K562 (cell line): ENCODE data around the gene DHRS3. TPM values are rescaled to one million over a fixed set of nuclear protein-coding genes. Genes with fewer than 3 reads are reported as not detected.

Source experiments
- ATF7 ChIP-seq: fragments of 450-650 bp; IDR thresholded peaks from 2 replicates; pipeline ENCODE4 v1.7.1; 2014; ENCODE audit warnings: mild to moderate bottlenecking, moderate library complexity
- BACH1 ChIP-seq: fragments of 200-800 bp; sonication (Bioruptor generic); IDR thresholded peaks from 2 replicates; pipeline ENCODE4 v1.6.1; 2016; ENCODE audit warnings: missing genetic modification characterization, missing compliant biosample characterization
- CHD1 ChIP-seq: fragments of 200-600 bp; sonication (generic); IDR thresholded peaks from one replicate; pipeline ENCODE4 v1.6.1; 2012; ENCODE audit warnings: mild to moderate bottlenecking, moderate library complexity, low read length, inconsistent platforms
- E2F6 ChIP-seq, 2 experiments: IDR thresholded peaks; 2 replicates each; pipeline ENCODE4 v1.6.1; 2011; ENCODE audit warnings: borderline replicate concordance in 1 of 2, control low read depth in 1 of 2, low read depth in 1 of 2, low read length in 1 of 2, mild to moderate bottlenecking in 1 of 2, mixed read lengths in 1 of 2, moderate library complexity in 1 of 2; ENCODE audit not compliant: insufficient read depth in 1 of 2, insufficient read length in 1 of 2, poor library complexity in 1 of 2, severe bottlenecking in 1 of 2; ENCODE audit errors: extremely low read depth in 1 of 2
- FOXJ2 ChIP-seq: fragments of 200-800 bp; sonication (Bioruptor generic); IDR thresholded peaks from 2 replicates; pipeline ENCODE4 v1.6.1; 2016; ENCODE audit warnings: missing genetic modification characterization, missing compliant biosample characterization
- HCFC1 ChIP-seq: IDR thresholded peaks from 2 replicates; pipeline ENCODE4 v1.6.1; 2012; ENCODE audit warnings: low read depth, low read length, improper control_type of control experiment
- KDM5B ChIP-seq: fragments of 200-600 bp; sonication (generic); IDR thresholded peaks from 2 replicates; pipeline ENCODE4 v1.6.1; 2012; ENCODE audit warnings: low read depth, mild to moderate bottlenecking, moderate library complexity, low read length, control low read depth, inconsistent platforms; ENCODE audit not compliant: insufficient replicate concordance
- MTA3 ChIP-seq: fragments of 450-650 bp; formaldehyde crosslinking; IDR thresholded peaks from 2 replicates; pipeline ENCODE4 v1.6.1; 2017; ENCODE audit warnings: mild to moderate bottlenecking, borderline replicate concordance
- NFIX ChIP-seq: fragments of 250-450 bp; sonication (Bioruptor Pico); IDR thresholded peaks from 2 replicates; pipeline ENCODE4 v1.4.0; 2020; ENCODE audit warnings: low read depth, mild to moderate bottlenecking, moderate library complexity
- NFXL1 ChIP-seq: fragments of 450-650 bp; formaldehyde crosslinking; IDR thresholded peaks from 2 replicates; pipeline ENCODE4 v1.4.0; 2021; ENCODE audit warnings: mild to moderate bottlenecking
- PHF20 ChIP-seq: fragments of 450-650 bp; IDR thresholded peaks from 2 replicates; pipeline ENCODE4 v1.6.1; 2018; ENCODE audit not compliant: partially characterized antibody
- POLR2AphosphoS5 ChIP-seq: IDR thresholded peaks from 2 replicates; pipeline ENCODE4 v1.6.1; 2011; ENCODE audit warnings: mild to moderate bottlenecking, low read depth, low read length, moderate library complexity; ENCODE audit not compliant: control insufficient read depth, insufficient read depth
- RBBP5 ChIP-seq: fragments of 200-600 bp; sonication (generic); IDR thresholded peaks from 2 replicates; pipeline ENCODE4 v1.6.1; 2012; ENCODE audit warnings: borderline replicate concordance, mild to moderate bottlenecking, low read length, control low read depth, inconsistent platforms; ENCODE audit not compliant: insufficient read depth, poor library complexity, severe bottlenecking
- SAP30 ChIP-seq: fragments of 200-600 bp; sonication (generic); IDR thresholded peaks from 2 replicates; pipeline ENCODE4 v1.6.1; 2012; ENCODE audit warnings: borderline replicate concordance, low read depth, mild to moderate bottlenecking, moderate library complexity, low read length, control low read depth, inconsistent platforms; ENCODE audit not compliant: insufficient read depth, poor library complexity, severe bottlenecking
- SLC30A9 ChIP-seq: fragments of 250-450 bp; sonication (Bioruptor Pico); IDR thresholded peaks from 2 replicates; pipeline ENCODE4 v1.8.0; 2022; ENCODE audit warnings: mild to moderate bottlenecking, moderate library complexity
- TAL1 ChIP-seq: fragments of 450-650 bp; IDR thresholded peaks from 2 replicates; pipeline ENCODE4 v1.6.1; 2016; ENCODE audit warnings: mild to moderate bottlenecking
- TCF3 ChIP-seq: sonication (generic); formaldehyde crosslinking; IDR thresholded peaks from 2 replicates; pipeline ENCODE4 v1.4.0; 2020; ENCODE audit warnings: mild to moderate bottlenecking, missing genetic modification reagents
- TCF7L2 ChIP-seq: fragments of 150-350 bp; IDR thresholded peaks from 2 replicates; pipeline ENCODE4 v1.6.1; 2016; ENCODE audit warnings: low read depth, mild to moderate bottlenecking, low read length, moderate library complexity
- THRAP3 ChIP-seq: fragments of 450-650 bp; IDR thresholded peaks from 2 replicates; pipeline ENCODE4 v1.6.1; 2016; ENCODE audit warnings: mild to moderate bottlenecking, inconsistent platforms, borderline replicate concordance
- XRCC5 ChIP-seq: fragments of 200-400 bp; formaldehyde crosslinking; IDR thresholded peaks from 2 replicates; pipeline ENCODE4 v1.6.1; 2017; ENCODE audit warnings: low read depth, mild to moderate bottlenecking, low read length
- ZBTB5 ChIP-seq: fragments of 450-650 bp; IDR thresholded peaks from 2 replicates; pipeline ENCODE4 v1.6.1; 2017; ENCODE audit warnings: antibody characterized with exemption
- ZFX ChIP-seq: sonication (generic); formaldehyde crosslinking; IDR thresholded peaks from 2 replicates; pipeline ENCODE4 v1.8.0; 2022; ENCODE audit warnings: mild to moderate bottlenecking, missing genetic modification reagents, moderate library complexity
- ZNF79 ChIP-seq: fragments of 250-450 bp; sonication (Bioruptor Pico); IDR thresholded peaks from 2 replicates; pipeline ENCODE4 v1.4.0; 2020; ENCODE audit warnings: low read depth, mild to moderate bottlenecking, moderate library complexity
- polyA plus RNA-seq, 8 experiments: library from polyadenylated mRNA; depleted of rRNA in 4 of 8; stranded (reverse) in 5 of 8; unstranded in 3 of 8; fragments of >200 nt; fragmentation: Nextera tagmentation in 2 of 8; fragmentation: Illumina TruSeq in 1 of 8; extraction: Ambion mirVana in 2 of 8; extraction: Trizol in 1 of 8; gene quantifications; 2 replicates each; pipeline versions ENCODE4 v1.2.1 to v1.2.3, GENCODE V29; 2011 to 2014; ENCODE audit warnings: inconsistent platforms in 1 of 8, missing spikeins in 1 of 8
- total RNA-seq, 7 experiments: library from RNA; depleted of rRNA in 6 of 7; stranded (reverse); fragments of >200 nt in 6 of 7; fragmentation: Illumina TruSeq in 2 of 7; extraction: Trizol in 2 of 7; gene quantifications; 2 replicates each; pipeline versions ENCODE4 v1.2.1 to v1.2.3, GENCODE V29; 2011 to 2021; ENCODE audit warnings: low replicate concordance in 1 of 7

Gene DHRS3
- total and polyA plus RNA-seq, 9 of the 15 experiments (the other 6 are each of a cell fraction or from before 2014, with no cell fraction given), result 21.0 to 116 (median 58.7) TPM

- TF ChIP-seq FOXJ2 (tag), result no peak
- no peak for TF ChIP-seq NFXL1
- no peak for TF ChIP-seq POLR2AphosphoS5
- no peak for TF ChIP-seq RBBP5
- peak; percentile 89 for TF ChIP-seq ZFX
- no peak for TF ChIP-seq SLC30A9 (CRISPR knock-in tag)
- TF ChIP-seq SAP30, result no peak
- TF ChIP-seq THRAP3, result no peak
- peak; percentile 61; the same call in 1 of the 2 replicates for TF ChIP-seq ATF7
- TF ChIP-seq NFIX (CRISPR knock-in tag), result no peak
- TF ChIP-seq ZNF79, result no peak
- TF ChIP-seq CHD1, result no peak
- peak; percentile 57 for TF ChIP-seq MTA3
- no peak for TF ChIP-seq XRCC5
- no peak for TF ChIP-seq HCFC1
- TF ChIP-seq ZBTB5, result no peak
- TF ChIP-seq E2F6 (IDR thresholded peaks at IDR 0.05; ENCODE audit: borderline replicate concordance in 1 of 2, extremely low read depth in 1 of 2, insufficient read depth in 1 of 2, insufficient read length in 1 of 2, low read depth in 1 of 2, low read length in 1 of 2, poor library complexity in 1 of 2, severe bottlenecking in 1 of 2), result peak; percentile 92 to 98
- TF ChIP-seq TCF7L2, result no peak
- TF ChIP-seq BACH1 (tag), result no peak
- TF ChIP-seq TAL1, result no peak
- peak; percentile 24; the same call in 1 of the 2 replicates for TF ChIP-seq TCF3
- no peak for TF ChIP-seq KDM5B
- TF ChIP-seq PHF20, result peak; percentile 1
Observed at GRCh38 chr1:12541274-12542137, 76.5 kb downstream of the DHRS3 start (continued).
